ENCODE results near the gene DDC.

The DDC gene

GRCh38 chr7:50409856-50410745 is 155.1 kb downstream of the DDC start:
- DNase-seq: no peak

All from 8988T (cell line).